GM15510 (cell line): ENCODE measurements around the gene LCN1.

Experiments
- POLR2A ChIP-seq: IDR thresholded peaks from 3 replicates; pipeline ENCODE4 v1.6.1; 2011; ENCODE audit warnings: borderline replicate concordance; ENCODE audit not compliant: insufficient read length; ENCODE audit errors: extremely low read depth

Gene LCN1

GRCh38 chr9:135568026-135568425 is 46.8 kb downstream of the LCN1 start:
- no peak for TF ChIP-seq POLR2A

GRCh38 chr9:135570456-135570855 is 49.2 kb downstream of the LCN1 start:
- TF ChIP-seq POLR2A = no peak

- TF ChIP-seq POLR2A = no peak
These were observed 51.0 kb downstream of the LCN1 start for GRCh38 chr9:135572233-135572632.

GRCh38 chr9:135573124-135573523 is 51.9 kb downstream of the LCN1 start:
- TF ChIP-seq POLR2A = no peak

- no peak for TF ChIP-seq POLR2A
These were observed 53.1 kb downstream of the LCN1 start for GRCh38 chr9:135574331-135574730.

- TF ChIP-seq POLR2A = no peak
These were observed 53.7 kb downstream of the LCN1 start for GRCh38 chr9:135574943-135575342.
